ENCODE results near the gene SENP6. TPM values are rescaled to one million over a fixed set of nuclear protein-coding genes. Genes with fewer than 3 reads are reported as not detected.

SENP6 gene
- total and polyA plus RNA-seq, 2 experiments from 2014 or later: 35.9 to 102 TPM

GRCh38 chr6:75611702-75612375, 10.2 kb downstream of the SENP6 start:
- H3K4me1 ChIP-seq (ENCODE audit: insufficient read depth): peaks cover 19% of the 10 kb centered on the region
- H3K4me3 ChIP-seq: no peak overlapping the region
- TF ChIP-seq EZH2phosphoT487 (IDR thresholded peaks at IDR 0.05; ENCODE audit: low read depth, severe bottlenecking, unreplicated experiment): no peak
- no peak for TF ChIP-seq EZH2 (IDR thresholded peaks at IDR 0.05; ENCODE audit: borderline replicate concordance)
- TF ChIP-seq CTCF (IDR thresholded peaks at IDR 0.05; ENCODE audit: poor library complexity): no peak
- H3K79me2 ChIP-seq: peaks cover 100% of the 10 kb centered on the region
- H3K9me3 ChIP-seq (ENCODE audit: low read depth): no peaks in the 10 kb centered on the region
- peaks cover 95% of the 10 kb centered on the region for H4K20me1 ChIP-seq (ENCODE audit: insufficient read depth, poor library complexity, severe bottlenecking)
- 82% methylated on average over 5 of the region's 5 CpGs for WGBS (ENCODE audit: low lambda C conversion rate, missing lambda C conversion rate)
- H2AFZ ChIP-seq: no peak overlapping the region
- no peak overlapping the region for H3K27ac ChIP-seq
- DNase-seq (ENCODE audit: low spot score): no peak
- H3K36me3 ChIP-seq (replicated peaks; ENCODE audit: insufficient read depth, low read depth): no peaks in the 10 kb centered on the region
- peak overlapping the region; percentile 43 for H3K4me2 ChIP-seq
- H3K9me2 ChIP-seq (replicated peaks; ENCODE audit: insufficient read depth): no peaks in the 10 kb centered on the region
- H3K27me3 ChIP-seq: no peaks in the 10 kb centered on the region

DNA sequence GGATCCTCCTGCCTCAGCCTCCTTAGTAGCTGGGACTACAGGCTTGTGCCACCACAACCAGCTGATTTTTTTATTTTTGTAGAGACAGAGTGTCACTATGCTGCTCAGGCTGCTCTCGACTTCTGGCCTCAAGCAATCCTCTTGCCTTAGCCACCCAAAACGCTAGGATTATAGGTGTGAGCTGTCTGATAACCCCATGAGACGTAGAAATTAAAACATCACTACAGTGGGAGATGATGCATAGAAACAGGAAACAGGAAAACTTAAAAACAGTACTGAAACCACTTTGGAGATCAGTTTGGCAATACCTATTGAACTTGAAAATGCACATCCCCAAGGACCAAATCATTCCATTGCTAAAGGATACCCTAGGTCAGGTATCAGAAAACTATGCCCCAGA, 10.8 kb downstream of the SENP6 start:
- DNase-seq (ENCODE audit: low spot score): no peak
- WGBS (ENCODE audit: low lambda C conversion rate, missing lambda C conversion rate): 89% methylated on average over 3 of the region's 3 CpGs
- Histone ChIP-seq H3K4me3 (no peak overlapping the region), H4K20me1 (ENCODE audit: insufficient read depth, poor library complexity, severe bottlenecking) (peaks cover 93% of the 10 kb centered on the region), H3K79me2 (peaks cover 100% of the 10 kb centered on the region), H3K27ac (no peak overlapping the region), H3K36me3 (replicated peaks; ENCODE audit: insufficient read depth, low read depth) (no peaks in the 10 kb centered on the region), H3K9me3 (ENCODE audit: low read depth) (no peaks in the 10 kb centered on the region), H3K4me1 (ENCODE audit: insufficient read depth) (peaks cover 19% of the 10 kb centered on the region), H3K27me3 (no peaks in the 10 kb centered on the region), H2AFZ (no peak overlapping the region), H3K4me2 (no peak overlapping the region), H3K9me2 (replicated peaks; ENCODE audit: insufficient read depth) (no peaks in the 10 kb centered on the region)
- TF ChIP-seq EZH2 (IDR thresholded peaks at IDR 0.05; ENCODE audit: borderline replicate concordance) (no peak), CTCF (IDR thresholded peaks at IDR 0.05; ENCODE audit: poor library complexity) (no peak), EZH2phosphoT487 (IDR thresholded peaks at IDR 0.05; ENCODE audit: low read depth, severe bottlenecking, unreplicated experiment) (no peak)

DNA sequence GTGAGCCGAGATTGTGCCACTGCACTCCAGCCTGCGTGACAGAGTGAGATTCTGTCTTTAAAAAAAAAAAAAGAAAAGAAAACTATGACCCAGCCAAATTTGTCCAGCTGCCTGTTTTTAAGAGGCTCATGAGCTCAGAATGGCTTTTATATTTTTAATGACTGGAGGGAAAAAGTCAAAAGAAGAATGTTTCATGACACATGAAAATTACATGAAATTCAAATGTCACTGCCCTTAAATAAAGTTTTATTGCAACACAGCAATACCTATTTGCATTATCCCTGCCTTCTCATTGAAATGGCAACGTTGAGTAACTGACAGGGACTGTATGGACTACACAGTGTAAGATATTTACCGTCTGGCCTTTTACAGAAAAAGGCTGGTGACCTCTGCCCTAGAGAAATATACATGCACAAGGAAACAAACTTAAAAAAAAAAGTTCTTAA, 11.4 kb downstream of the SENP6 start:
- no peak for DNase-seq (ENCODE audit: low spot score)

More for the DNA sequence above, 11.4 kb downstream of the SENP6 start:
- no peaks in the 10 kb centered on the region for H3K36me3 ChIP-seq (replicated peaks; ENCODE audit: insufficient read depth, low read depth)
- H3K4me2 ChIP-seq: peak overlapping the region; percentile 15
- H3K79me2 ChIP-seq: peaks cover 100% of the 10 kb centered on the region
- peak overlapping the region; percentile 2 for H3K27ac ChIP-seq
- no peaks in the 10 kb centered on the region for H3K27me3 ChIP-seq
- H3K9me2 ChIP-seq (replicated peaks; ENCODE audit: insufficient read depth): no peaks in the 10 kb centered on the region
- H4K20me1 ChIP-seq (ENCODE audit: insufficient read depth, poor library complexity, severe bottlenecking): peaks cover 93% of the 10 kb centered on the region
- TF ChIP-seq EZH2phosphoT487 (IDR thresholded peaks at IDR 0.05; ENCODE audit: low read depth, severe bottlenecking, unreplicated experiment) (no peak), EZH2 (IDR thresholded peaks at IDR 0.05; ENCODE audit: borderline replicate concordance) (no peak), CTCF (IDR thresholded peaks at IDR 0.05; ENCODE audit: poor library complexity) (no peak)
- H3K4me1 ChIP-seq (ENCODE audit: insufficient read depth): peaks cover 19% of the 10 kb centered on the region
- no peak overlapping the region for H2AFZ ChIP-seq
- H3K9me3 ChIP-seq (ENCODE audit: low read depth): no peaks in the 10 kb centered on the region
- no peak overlapping the region for H3K4me3 ChIP-seq
- 62% methylated on average over 4 of the region's 4 CpGs for WGBS (ENCODE audit: low lambda C conversion rate, missing lambda C conversion rate)

All from hepatocyte (in vitro differentiated cells).